AG04450 (cell line): Measurements from ENCODE around the gene ZNF273. TPM values are rescaled to one million over a fixed set of nuclear protein-coding genes. Genes with fewer than 3 reads are reported as not detected.
"Not testable (repeated sequence)": the region's sequence is repeated elsewhere in the genome, so short reads cannot be mapped to it uniquely, and the experiment has no call there.

Source experiments
- CTCF ChIA-PET: fragments of 300-600, 350-600 bp; formaldehyde crosslinking; extraction: SDS; loops from one replicate; lab custom pipeline; 2022; ENCODE audit warnings: antibody characterized with exemption, inconsistent platforms; lab: Charles Lee
- POLR2A ChIA-PET: fragments of 350-600 bp; formaldehyde crosslinking; extraction: SDS; loops from one replicate; lab custom pipeline; 2021; ENCODE audit warnings: antibody characterized with exemption, inconsistent platforms; lab: Yijun Ruan, JAX
- DNase-seq: peaks from one replicate; pipeline ENCODE4 v3.0.0-alpha.2; 2011; ENCODE audit warnings: low read depth, low spot score
- H3K27ac ChIP-seq: one replicate; pipeline ENCODE4 v1.5.1; 2012; ENCODE audit warnings: low read depth, low read length, control low read depth
- H3K27me3 ChIP-seq: one replicate; pipeline ENCODE4 v1.6.0; 2012; ENCODE audit warnings: low read length; ENCODE audit not compliant: control insufficient read depth, insufficient read depth
- H3K4me3 ChIP-seq: 2 replicates; pipeline ENCODE4 v1.5.1; 2011; ENCODE audit warnings: mild to moderate bottlenecking, low read depth, low read length, control low read depth
- H3K9me3 ChIP-seq: 2 replicates; pipeline ENCODE4 v1.5.1; 2012; ENCODE audit warnings: low read length; ENCODE audit not compliant: control insufficient read depth, insufficient read depth
- CTCF ChIP-seq: IDR thresholded peaks from 2 replicates; pipeline ENCODE4 v1.5.1; 2011; ENCODE audit warnings: low read depth, low read length, control low read depth, inconsistent platforms
- polyA plus RNA-seq: library from polyadenylated mRNA; depleted of rRNA; stranded (reverse); fragments of >200 nt; gene quantifications from 2 replicates; pipeline ENCODE4 v1.2.3, GENCODE V29; 2011

ZNF273 gene
- polyA plus RNA-seq, 1 experiment = 2.9 TPM

DNA sequence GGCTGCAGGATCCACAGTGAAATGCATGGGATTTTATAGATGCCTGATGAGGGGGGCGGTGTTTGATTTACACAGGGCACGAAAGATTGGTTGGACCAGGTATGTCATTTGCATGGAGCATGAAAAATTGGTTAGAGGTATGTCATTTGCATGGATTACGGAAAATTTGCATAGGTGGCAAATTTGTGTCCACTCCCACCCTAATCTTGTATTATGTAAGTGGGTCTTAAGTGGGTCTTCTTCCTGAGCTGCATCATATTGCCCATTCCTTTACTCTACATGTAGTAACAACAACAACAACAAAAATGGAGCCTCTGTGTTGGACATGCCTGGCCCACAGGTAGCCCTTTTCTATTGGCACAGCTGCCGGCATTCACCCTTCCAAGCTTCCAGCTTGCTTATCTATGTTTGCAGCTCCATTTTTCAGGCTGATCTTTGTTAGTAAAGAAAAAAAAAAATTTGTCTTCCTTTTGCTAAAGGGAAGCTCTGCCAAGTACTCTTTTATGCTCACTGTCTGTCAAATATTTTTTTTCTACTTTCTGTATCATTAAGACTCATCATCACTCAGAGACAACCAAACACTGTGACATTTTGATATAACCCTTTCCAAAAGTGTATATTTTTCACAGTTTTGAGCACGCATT lies 10.3 kb upstream of the ZNF273 start:
- H3K27me3 ChIP-seq = peaks cover 38% of the 10 kb centered on the region

DNA sequence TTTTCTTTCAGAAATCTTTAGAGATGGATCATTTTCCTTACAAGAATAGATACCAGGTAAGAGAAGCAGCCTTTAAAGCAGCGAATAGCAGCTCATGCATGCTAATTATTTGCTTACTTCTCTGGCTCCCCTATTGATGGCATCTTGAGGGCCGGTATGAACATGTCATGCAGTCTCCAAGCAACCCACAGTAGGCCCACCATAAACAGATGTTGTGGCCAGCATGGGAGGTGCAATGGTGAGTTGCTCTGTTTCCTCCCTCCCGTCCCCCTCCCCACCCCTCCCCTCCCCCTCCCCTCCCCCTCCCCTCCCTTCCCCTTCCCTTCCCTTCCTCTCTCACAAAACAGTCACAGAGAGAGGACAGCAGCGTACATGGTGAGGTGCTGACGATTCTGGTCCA lies 9.7 kb upstream of the ZNF273 start:
- no peaks in the 10 kb centered on the region; the same call in 1 of the 2 replicates for H3K9me3 ChIP-seq
- H3K27me3 ChIP-seq = peaks cover 32% of the 10 kb centered on the region
- ChIA-PET CTCF (no interaction called here), POLR2A (no interaction called here)
- DNase-seq = no peak
- no peak overlapping the region for H3K27ac ChIP-seq
- no peak overlapping the region for H3K4me3 ChIP-seq
- no peak for TF ChIP-seq CTCF

More for the DNA sequence above, 10.3 kb upstream of the ZNF273 start:
- no peak for DNase-seq
- CTCF ChIA-PET = interaction anchor here (0.6 to 0.8 kb wide), 2 partner anchors 141 to 415 kb away, joined by 3 to 4 read pairs; no protein-coding TSS in a partner anchor
- Histone ChIP-seq H3K27ac (no peak overlapping the region), H3K4me3 (no peak overlapping the region), H3K9me3 (no peaks in the 10 kb centered on the region; the same call in 1 of the 2 replicates)
- POLR2A ChIA-PET = no interaction called here
- no peak for TF ChIP-seq CTCF

DNA sequence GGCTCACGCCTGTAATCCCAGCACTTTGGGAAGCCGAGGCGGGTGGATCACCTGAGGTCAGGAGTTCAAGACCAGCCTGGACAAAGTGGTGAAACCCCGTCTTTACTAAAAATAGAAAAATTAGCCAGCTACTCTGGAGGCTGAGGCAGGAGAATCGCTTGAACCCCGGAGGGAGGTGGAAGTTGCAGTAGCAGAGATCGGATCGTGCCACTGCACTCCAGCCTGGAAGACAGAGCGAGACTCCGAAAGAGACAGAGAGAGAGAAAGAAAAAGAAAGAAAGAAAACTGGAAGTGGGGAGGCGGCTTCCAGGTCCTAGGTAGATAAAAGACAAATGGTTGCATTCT lies 640 bp upstream of the ZNF273 start:
- H3K9me3 ChIP-seq, H3K27me3 ChIP-seq, H3K4me3 ChIP-seq, H3K27ac ChIP-seq, DNase-seq, POLR2A ChIA-PET: not testable (repeated sequence)
- CTCF ChIA-PET = interaction anchor here (0.5 kb wide), 1 partner anchor 443 kb away, joined by 3 read pairs; no protein-coding TSS in a partner anchor

GRCh38 chr7:64904008-64904407 lies 935 bp downstream of the ZNF273 start:
- H3K4me3 ChIP-seq = peak overlapping the region; percentile 83
- no peak for TF ChIP-seq CTCF
- CTCF ChIA-PET = no interaction called here
- no peak overlapping the region for H3K27ac ChIP-seq
- POLR2A ChIA-PET = no interaction called here
- no peak for DNase-seq
- peaks cover 1% of the 10 kb centered on the region; the same call in 1 of the 2 replicates for H3K9me3 ChIP-seq
- H3K27me3 ChIP-seq = no peaks in the 10 kb centered on the region

DNA sequence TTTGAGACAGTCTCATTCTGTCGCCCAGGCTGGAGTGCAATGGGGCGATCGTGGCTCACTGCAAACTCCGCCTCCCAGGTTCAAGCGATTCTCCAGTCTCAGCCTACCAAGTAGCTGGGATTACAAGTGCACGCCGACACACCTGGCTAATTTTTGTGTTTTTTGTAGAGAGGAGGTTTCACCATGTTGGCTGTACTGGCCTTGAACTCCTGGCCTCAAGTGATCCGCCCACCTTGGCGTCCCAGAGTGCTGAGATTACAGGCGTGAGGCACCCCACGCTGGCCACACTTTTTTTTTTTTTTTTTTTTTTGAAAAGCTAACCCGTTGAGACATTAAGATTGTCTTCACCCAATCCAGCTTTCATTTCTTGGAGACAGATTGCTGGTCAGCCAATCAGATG lies 2.1 kb downstream of the ZNF273 start:
- POLR2A ChIA-PET = interaction anchor here (0.6 kb wide), 2 partner anchors 31 to 101 kb away, joined by 4 to 5 read pairs; no protein-coding TSS in a partner anchor
- H3K27me3 ChIP-seq = no peaks in the 10 kb centered on the region
- H3K9me3 ChIP-seq = peaks cover 5% of the 10 kb centered on the region; the same call in 1 of the 2 replicates
- DNase-seq = no peak
- CTCF ChIA-PET = no interaction called here
- H3K4me3 ChIP-seq = no peak overlapping the region
- H3K27ac ChIP-seq = no peak overlapping the region
- no peak for TF ChIP-seq CTCF
